IMR-90 (cell line): ENCODE measurements around the gene ETNK1. TPM values are rescaled to one million over a fixed set of nuclear protein-coding genes. Genes with fewer than 3 reads are reported as not detected.

Experiments
- ATAC-seq: fragments of 200-7000 bp; cut with Tn5 transposase; 2 replicates; pipeline ENCODE4 v1.9.1; 2020; ENCODE audit warnings: low read depth, mild to moderate bottlenecking, moderate library complexity
- BruUV-seq: library from RNA; stranded (reverse); fragments of 400-500 nt; replicated peaks from 2 replicates; lab custom pipeline; 2021; lab: Mats Ljungman, UMichigan
- CTCF ChIA-PET: fragments of 300-600 bp; formaldehyde crosslinking; extraction: SDS; loops from one replicate; lab custom pipeline; 2021; ENCODE audit warnings: antibody characterized with exemption; lab: Yijun Ruan, JAX
- POLR2A ChIA-PET: fragments of 300-600 bp; sonication (Branson Sonifier 250); formaldehyde crosslinking; loops from one replicate; lab custom pipeline; 2022; ENCODE audit warnings: antibody characterized with exemption; ENCODE audit not compliant: unreplicated experiment; lab: Charles Lee
- DNase-seq: peaks from one replicate; pipeline ENCODE4 v3.0.0; 2013
- H2AFZ ChIP-seq: replicated peaks from 2 replicates; pipeline ENCODE3; 2013; ENCODE audit warnings: low read length, mild to moderate bottlenecking; ENCODE audit not compliant: poor library complexity
- H2AK5ac ChIP-seq: 2 replicates; pipeline ENCODE4 v1.6.1; 2013; ENCODE audit warnings: low read depth, low read length, inconsistent platforms
- H2AK9ac ChIP-seq: replicated peaks from 2 replicates; pipeline ENCODE3; 2013; ENCODE audit warnings: mild to moderate bottlenecking, low read depth, low read length, moderate library complexity; ENCODE audit not compliant: poor library complexity
- H2BK120ac ChIP-seq: 2 replicates; pipeline ENCODE4 v1.6.1; 2013; ENCODE audit warnings: low read depth, low read length, inconsistent platforms
- H2BK15ac ChIP-seq: 3 replicates; pipeline ENCODE4 v1.6.1; 2013; ENCODE audit warnings: low read depth, low read length, inconsistent platforms
- H2BK20ac ChIP-seq: 2 replicates; pipeline ENCODE4 v1.6.1; 2013; ENCODE audit warnings: low read depth, mild to moderate bottlenecking, inconsistent platforms, low read length, moderate library complexity
- H2BK5ac ChIP-seq: 2 replicates; pipeline ENCODE4 v1.6.1; 2013; ENCODE audit warnings: mild to moderate bottlenecking, low read depth, low read length, inconsistent platforms; ENCODE audit not compliant: poor library complexity, severe bottlenecking
- H3K14ac ChIP-seq: replicated peaks from 2 replicates; pipeline ENCODE4 v1.6.1; 2013; ENCODE audit warnings: low read depth, low read length, inconsistent platforms
- H3K18ac ChIP-seq: 2 replicates; pipeline ENCODE4 v1.6.1; 2013; ENCODE audit warnings: low read depth, low read length, control low read depth
- H3K23ac ChIP-seq: 2 replicates; pipeline ENCODE4 v1.6.1; 2013; ENCODE audit warnings: low read depth, low read length, inconsistent platforms
- H3K27ac ChIP-seq: 2 replicates; pipeline ENCODE4 v1.5.1; 2013; ENCODE audit warnings: mild to moderate bottlenecking, control low read depth, low read length; ENCODE audit not compliant: insufficient read depth
- H3K27me3 ChIP-seq: 2 replicates; pipeline ENCODE4 v1.6.1; 2013; ENCODE audit warnings: low read length; ENCODE audit not compliant: control insufficient read depth, insufficient read depth
- H3K36me3 ChIP-seq: 2 replicates; pipeline ENCODE4 v1.6.1; 2013; ENCODE audit warnings: low read length, mixed read lengths; ENCODE audit not compliant: control insufficient read depth, insufficient read depth
- H3K4ac ChIP-seq: 2 replicates; pipeline ENCODE4 v1.6.1; 2013; ENCODE audit warnings: low read depth, low read length, inconsistent platforms
- H3K4me1 ChIP-seq: 2 replicates; pipeline ENCODE4 v1.6.1; 2013; ENCODE audit warnings: low read length, mixed read lengths; ENCODE audit not compliant: control insufficient read depth, insufficient read depth
- H3K4me2 ChIP-seq: 2 replicates; pipeline ENCODE4 v1.6.1; 2013; ENCODE audit warnings: low read depth, mild to moderate bottlenecking, control low read depth, low read length, moderate library complexity
- H3K4me3 ChIP-seq: 2 replicates; pipeline ENCODE4 v1.5.1; 2013; ENCODE audit warnings: low read depth, mild to moderate bottlenecking, control low read depth, low read length, moderate library complexity; ENCODE audit not compliant: insufficient read depth
- H3K56ac ChIP-seq: 2 replicates; pipeline ENCODE4 v1.6.1; 2013; ENCODE audit warnings: low read length, inconsistent platforms; ENCODE audit not compliant: insufficient read depth; ENCODE audit errors: extremely low read depth
- H3K79me1 ChIP-seq, 2 experiments: 2 replicates each; pipeline ENCODE4 v1.6.1; 2013; ENCODE audit warnings: low read length in 2 of 2, inconsistent platforms in 1 of 2, low read depth in 1 of 2
- H3K9ac ChIP-seq: 2 replicates; pipeline ENCODE4 v1.6.1; 2013; ENCODE audit warnings: low read depth, low read length, control low read depth
- H3K9me1 ChIP-seq: 2 replicates; pipeline ENCODE4 v1.6.1; 2013; ENCODE audit warnings: low read length, inconsistent platforms; ENCODE audit not compliant: insufficient read depth
- H3K9me3 ChIP-seq: 2 replicates; pipeline ENCODE4 v1.6.1; 2013; ENCODE audit warnings: low read length; ENCODE audit not compliant: control insufficient read depth, insufficient read depth
- H4K20me1 ChIP-seq: 2 replicates; pipeline ENCODE4 v1.6.1; 2013; ENCODE audit warnings: low read length, inconsistent platforms; ENCODE audit not compliant: insufficient read depth
- H4K5ac ChIP-seq: 2 replicates; pipeline ENCODE4 v1.6.1; 2013; ENCODE audit warnings: mild to moderate bottlenecking, low read depth, low read length, control low read depth
- H4K8ac ChIP-seq, 2 experiments: 2 replicates each; pipeline ENCODE4 v1.6.1; 2013; ENCODE audit warnings: low read depth in 2 of 2, low read length in 2 of 2, control low read depth in 1 of 2, inconsistent platforms in 1 of 2
- H4K91ac ChIP-seq: 2 replicates; pipeline ENCODE4 v1.6.1; 2013; ENCODE audit warnings: low read depth, low read length, inconsistent platforms; ENCODE audit not compliant: insufficient read depth
- BHLHE40 ChIP-seq: fragments of 150-350 bp; IDR thresholded peaks from 2 replicates; pipeline ENCODE4 v1.6.1; 2016; ENCODE audit warnings: mild to moderate bottlenecking, low read depth, low read length
- CEBPB ChIP-seq: IDR thresholded peaks from 2 replicates; pipeline ENCODE4 v1.6.1; 2012; ENCODE audit warnings: low read depth, low read length, improper control_type of control experiment
- CHD1 ChIP-seq: IDR thresholded peaks from 2 replicates; pipeline ENCODE4 v1.6.1; 2012; ENCODE audit warnings: low read depth, low read length, improper control_type of control experiment
- CTCF ChIP-seq: conservative IDR thresholded peaks from 2 replicates; pipeline ENCODE4 v1.5.1; 2012; ENCODE audit warnings: mild to moderate bottlenecking, low read depth, low read length, improper control_type of control experiment
- ELK1 ChIP-seq: fragments of 150-350 bp; IDR thresholded peaks from 2 replicates; pipeline ENCODE4 v1.6.1; 2016; ENCODE audit warnings: low read depth, mild to moderate bottlenecking, low read length, moderate library complexity, borderline replicate concordance
- FOS ChIP-seq: fragments of 150-350 bp; IDR thresholded peaks from 2 replicates; pipeline ENCODE4 v1.6.1; 2016; ENCODE audit warnings: low read depth, low read length
- MAFK ChIP-seq: IDR thresholded peaks from 2 replicates; pipeline ENCODE4 v1.6.1; 2012; ENCODE audit warnings: low read depth, low read length, improper control_type of control experiment
- MAZ ChIP-seq: IDR thresholded peaks from 2 replicates; pipeline ENCODE4 v1.6.1; 2012; ENCODE audit warnings: low read depth, mild to moderate bottlenecking, low read length, improper control_type of control experiment, moderate library complexity, borderline replicate concordance
- MXI1 ChIP-seq: IDR thresholded peaks from 2 replicates; pipeline ENCODE4 v1.6.1; 2012; ENCODE audit warnings: low read depth, mild to moderate bottlenecking, low read length, moderate library complexity, borderline replicate concordance
- NFE2L2 ChIP-seq: fragments of 150-350 bp; IDR thresholded peaks from 2 replicates; pipeline ENCODE4 v1.6.1; 2016; ENCODE audit warnings: low read depth, mild to moderate bottlenecking, low read length
- POLR2A ChIP-seq: IDR thresholded peaks from 2 replicates; pipeline ENCODE4 v1.6.1; 2012; ENCODE audit warnings: mild to moderate bottlenecking, low read depth, low read length
- RAD21 ChIP-seq: IDR thresholded peaks from 2 replicates; pipeline ENCODE4 v1.6.1; 2012; ENCODE audit warnings: low read length, improper control_type of control experiment
- RCOR1 ChIP-seq: IDR thresholded peaks from 2 replicates; pipeline ENCODE4 v1.6.1; 2012; ENCODE audit warnings: mild to moderate bottlenecking, low read length, improper control_type of control experiment; ENCODE audit not compliant: insufficient replicate concordance
- RFX5 ChIP-seq: IDR thresholded peaks from 2 replicates; pipeline ENCODE4 v1.8.0; 2012; ENCODE audit warnings: low read depth, mild to moderate bottlenecking, low read length, moderate library complexity
- SMC3 ChIP-seq: fragments of 150-350 bp; IDR thresholded peaks from 2 replicates; pipeline ENCODE4 v1.6.1; 2016; ENCODE audit warnings: low read depth, mild to moderate bottlenecking, antibody characterized with exemption, low read length, moderate library complexity
- USF2 ChIP-seq: fragments of 150-350 bp; IDR thresholded peaks from 2 replicates; pipeline ENCODE4 v1.6.1; 2017; ENCODE audit warnings: mild to moderate bottlenecking, antibody characterized with exemption, low read length, low read depth
- WGBS, 2 experiments: methylation state at CpG; one replicate each; pipeline versions ENCODE4 v1.1.5 to v1.1.7; 2013; ENCODE audit warnings: missing lambda C conversion rate in 2 of 2; ENCODE audit not compliant: insufficient read length in 1 of 2; ENCODE audit errors: extremely low coverage in 2 of 2; 5-methylcytosine and 5-hydroxymethylcytosine counted together
- dilution Hi-C: fragments of 300-500 bp; cut with HindIII; formaldehyde crosslinking; loops from one replicate; pipeline ENCODE4 v1.14.3; 2018; ENCODE audit warnings: low sequenced_read_pairs; ENCODE audit not compliant: unreplicated experiment
- in situ Hi-C: fragments of 300-500 bp; cut with MboI; formaldehyde crosslinking; loops from 3 replicates; pipeline ENCODE4 v1.14.3; 2019; ENCODE audit warnings: low sequenced_read_pairs, inconsistent platforms, mixed read lengths
- intact Hi-C: fragments of 100-400 bp; cut with micrococcal nuclease; formaldehyde crosslinking; loops from 2 replicates; pipeline ENCODE4 v1.10.0; 2022
- polyA plus RNA-seq, 3 experiments: library from polyadenylated mRNA; depleted of rRNA; stranded (reverse); fragments of >200 nt; gene quantifications; 2 replicates each; pipeline ENCODE4 v1.2.3, GENCODE V29; 2012; ENCODE audit warnings: low replicate concordance in 1 of 3
- total RNA-seq: library from RNA; depleted of rRNA; stranded (reverse); fragments of >200 nt; gene quantifications from 2 replicates; pipeline ENCODE4 v1.2.3, GENCODE V29; 2012

The ETNK1 gene
- total and polyA plus RNA-seq, 2 of the 4 experiments (the other 2 are of a cell fraction), result 12.8 to 33.3 TPM

- Histone ChIP-seq H2BK15ac (no peak overlapping the region), H3K9me3 (no peaks in the 10 kb centered on the region; the same call in 1 of the 2 replicates), H3K18ac (no peak overlapping the region), H3K27me3 (no peaks in the 10 kb centered on the region), H3K36me3 (peaks cover 3% of the 10 kb centered on the region; the same call in 1 of the 2 replicates), H2AK9ac (no peak overlapping the region), H2AFZ (no peak overlapping the region), H3K4ac (no peak overlapping the region), H3K56ac (no peak overlapping the region), H4K5ac (no peak overlapping the region), H3K4me3 (no peak overlapping the region), H3K27ac (no peak overlapping the region), H4K8ac (no peak overlapping the region), H3K4me1 (no peaks in the 10 kb centered on the region), H2AK5ac (no peak overlapping the region), H3K4me2 (no peak overlapping the region), H2BK120ac (no peak overlapping the region), H3K9me1 (no peaks in the 10 kb centered on the region), H3K23ac (no peak overlapping the region), H2BK5ac (no peak overlapping the region), H4K91ac (no peak overlapping the region), H3K9ac (no peak overlapping the region), H3K79me1 (no peaks in the 10 kb centered on the region; a peak in 1 of 4 replicates), H4K20me1 (no peaks in the 10 kb centered on the region), H3K14ac (no peak overlapping the region), H2BK20ac (no peak overlapping the region)
- POLR2A ChIA-PET, result no interaction called here
- no peak for TF ChIP-seq RAD21
- TF ChIP-seq MXI1, result no peak
- no peak for TF ChIP-seq ELK1
- no peak for TF ChIP-seq RFX5
- TF ChIP-seq USF2, result no peak
- TF ChIP-seq BHLHE40, result no peak
- no peak for TF ChIP-seq SMC3
- TF ChIP-seq CEBPB, result no peak
- TF ChIP-seq CTCF, result no peak
- no peak for TF ChIP-seq CHD1
- TF ChIP-seq RCOR1, result no peak
- TF ChIP-seq MAFK, result no peak
- TF ChIP-seq POLR2A, result no peak
- TF ChIP-seq FOS, result no peak
- TF ChIP-seq MAZ, result no peak
- no peak for TF ChIP-seq NFE2L2
- ATAC-seq (no peak), DNase-seq (no peak)
- in situ Hi-C loops (no loop called here), intact Hi-C loops (loop anchor here (10.0 kb wide), 2 partner anchors 165 to 365 kb away; no protein-coding TSS in a partner anchor), dilution Hi-C loops (no loop called here)
- BruUV-seq, result no TSS peak
- WGBS, 2 experiments, result no CpG with 5 or more reads among the region's 2 CpGs
- CTCF ChIA-PET, result no interaction called here
Measured at GRCh38 chr12:22689876-22690275, 64.9 kb downstream of the ETNK1 start.
